ENCODE measurements around the gene INTS3. TPM values are rescaled to one million over a fixed set of nuclear protein-coding genes. Genes with fewer than 3 reads are reported as not detected.

Gene INTS3
- total and polyA plus RNA-seq, 10 of the 15 experiments (the other 5 are each of a cell fraction or from before 2014, with no cell fraction given) = 12.6 to 87.4 (median 30.8) TPM

DNA sequence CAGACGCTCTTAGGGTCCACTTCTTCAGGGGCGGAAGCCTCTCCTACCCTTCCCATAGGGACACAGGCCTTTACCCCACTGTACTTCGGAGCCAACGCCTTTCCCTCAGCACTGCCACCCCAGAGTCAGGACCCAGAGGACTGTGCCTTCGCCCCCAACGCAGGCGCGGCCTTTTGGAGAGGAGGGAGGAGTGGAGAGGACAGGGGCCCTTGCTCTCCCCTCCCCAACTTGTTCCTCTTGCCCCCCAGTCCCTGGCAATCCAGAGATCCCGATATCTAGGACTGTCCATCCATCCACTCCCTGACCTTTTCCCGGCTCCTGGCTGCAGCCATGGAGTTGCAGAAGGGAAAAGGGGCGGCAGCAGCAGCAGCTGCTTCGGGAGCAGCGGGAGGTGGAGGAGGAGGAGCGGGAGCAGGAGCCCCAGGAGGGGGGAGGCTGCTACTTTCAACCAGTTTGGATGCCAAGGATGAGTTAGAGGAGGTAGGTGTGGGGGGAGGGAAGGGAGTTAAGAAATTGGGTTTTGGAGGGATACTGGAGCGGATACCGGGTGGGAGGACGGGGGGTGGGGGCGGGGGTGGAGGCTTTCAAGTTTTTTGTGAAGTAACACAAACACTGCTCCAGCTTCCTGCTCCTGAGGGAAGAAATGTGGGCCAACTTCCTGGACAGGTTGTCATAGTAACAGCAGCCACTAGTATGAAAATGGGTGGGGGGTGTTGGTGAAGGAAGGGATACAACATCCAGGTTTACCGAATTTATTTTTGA is 636 bp downstream of the INTS3 start (continued):
- TF ChIP-seq CEBPZ (IDR thresholded peaks at IDR 0.05; ENCODE audit: low read depth, low read length) (no peak), NFXL1 (IDR thresholded peaks at IDR 0.05; ENCODE audit: borderline replicate concordance) (no peak), ZBTB4 (CRISPR knock-in tag; IDR thresholded peaks at IDR 0.05) (no peak), GATAD2B (conservative IDR thresholded peaks at IDR 0.05; ENCODE audit: low read depth) (peak; percentile 41; the same call in 1 of the 2 replicates), ZNF24 (IDR thresholded peaks at IDR 0.05) (no peak), POLR2AphosphoS5 (IDR thresholded peaks at IDR 0.05; ENCODE audit: low read length) (no peak), RAD51 (IDR thresholded peaks at IDR 0.05) (no peak), STAT3 (IDR thresholded peaks at IDR 0.05; ENCODE audit: low read depth, low read length) (no peak), DPF2 (IDR thresholded peaks at IDR 0.05) (no peak)

Measured in GM12878 (cell line).